Left cardiac atrium (tissue), 4 donors: ENCODE data around the gene LAP3. TPM values are rescaled to one million over a fixed set of nuclear protein-coding genes. Genes with fewer than 3 reads are reported as not detected.
"Not testable (repeated sequence)": the region's sequence is repeated elsewhere in the genome, so short reads cannot be mapped to it uniquely, and the experiment has no call there.

Experiments used
- ATAC-seq, 2 donors: fragments of 200-7000 bp; cut with Tn5 transposase; one replicate each; pipeline ENCODE4 v1.9.1; 2020; ENCODE audit warnings: mild to moderate bottlenecking in 2 of 2, moderate library complexity in 2 of 2
- DNase-seq: peaks from one replicate; pipeline ENCODE4 v3.0.0-alpha.2; 2020
- intact Hi-C, 2 donors: fragments of 100-400 bp; cut with DNase I; formaldehyde crosslinking; loops; one replicate each; pipeline versions ENCODE4 v1.14.1 to v1.15.1; 2022 to 2023
- total RNA-seq, 2 donors: library from RNA; stranded (reverse); fragmentation: NEBNext Ultra II Directional; extraction: Animal tissue kit (Norgen Biotek cat#: 25700); gene quantifications; one replicate each; pipeline ENCODE4 v1.2.1, GENCODE V29; 2021
- donor health status: DM: no; HTN: yes; CAD: no.
- donor health status: DM: no; HTN: yes; CAD: no; lungs with severe emphysema.
- donor health status: DM: yes; HTN: yes; CAD: no.
- donor health status: Dilated cardiomyopathy.

The LAP3 gene
- total RNA-seq, 2 donors from 2014 or later: 60.6 to 76.8 TPM

DNA sequence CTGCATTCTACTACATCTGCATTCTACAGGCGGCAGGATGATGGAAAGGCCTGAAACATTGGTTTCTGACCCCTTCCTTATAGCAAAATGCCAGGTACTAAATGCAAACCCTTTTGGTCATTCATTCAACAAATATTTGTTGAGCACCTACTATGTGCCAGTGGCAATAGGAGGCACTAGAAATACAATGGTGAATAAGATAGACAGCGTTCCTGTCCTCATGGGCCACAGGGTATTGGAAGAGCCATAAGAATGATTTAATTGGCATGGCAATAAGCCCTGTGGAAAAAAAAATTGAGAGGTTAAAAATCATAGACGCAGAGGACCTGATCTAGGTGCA, 17.3 kb upstream of the LAP3 start:
- ATAC-seq (no peak), DNase-seq (no peak)
- intact Hi-C loops: loop anchor here in 1 of 2 donors (10.0 kb wide), 1 partner anchor 1025 kb away; no protein-coding TSS in a partner anchor

DNA sequence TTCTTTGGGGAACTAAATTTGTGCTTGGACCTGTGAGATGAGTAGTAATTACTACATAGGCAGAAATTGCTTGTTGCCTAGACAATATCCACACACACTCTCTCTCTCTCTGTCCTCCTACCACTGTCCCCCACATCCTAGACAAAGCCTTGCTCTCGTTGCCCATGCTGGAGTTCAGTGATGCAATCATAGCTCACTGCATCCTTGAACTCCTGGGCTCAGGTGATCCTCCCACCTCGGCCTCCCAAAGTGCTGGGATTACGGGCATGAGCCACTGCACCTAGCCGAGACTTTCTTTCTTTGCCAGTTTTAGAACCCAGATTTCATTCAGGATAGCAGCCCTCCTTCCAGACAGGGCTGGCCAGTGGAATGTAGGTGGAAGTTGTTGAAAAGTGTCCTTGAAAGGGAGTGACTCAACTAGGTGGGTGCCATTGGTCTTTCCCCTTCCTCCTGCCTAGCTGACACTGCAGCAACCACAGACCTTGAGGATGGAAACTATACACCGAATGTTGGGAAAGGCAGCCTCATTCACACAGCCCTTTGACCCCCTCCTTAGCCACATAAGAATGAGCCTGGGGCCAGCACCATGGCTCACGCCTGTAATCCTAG, 16.8 kb upstream of the LAP3 start:
- ATAC-seq: no peak
- intact Hi-C loops: no loop called here
- DNase-seq: no peak

DNA sequence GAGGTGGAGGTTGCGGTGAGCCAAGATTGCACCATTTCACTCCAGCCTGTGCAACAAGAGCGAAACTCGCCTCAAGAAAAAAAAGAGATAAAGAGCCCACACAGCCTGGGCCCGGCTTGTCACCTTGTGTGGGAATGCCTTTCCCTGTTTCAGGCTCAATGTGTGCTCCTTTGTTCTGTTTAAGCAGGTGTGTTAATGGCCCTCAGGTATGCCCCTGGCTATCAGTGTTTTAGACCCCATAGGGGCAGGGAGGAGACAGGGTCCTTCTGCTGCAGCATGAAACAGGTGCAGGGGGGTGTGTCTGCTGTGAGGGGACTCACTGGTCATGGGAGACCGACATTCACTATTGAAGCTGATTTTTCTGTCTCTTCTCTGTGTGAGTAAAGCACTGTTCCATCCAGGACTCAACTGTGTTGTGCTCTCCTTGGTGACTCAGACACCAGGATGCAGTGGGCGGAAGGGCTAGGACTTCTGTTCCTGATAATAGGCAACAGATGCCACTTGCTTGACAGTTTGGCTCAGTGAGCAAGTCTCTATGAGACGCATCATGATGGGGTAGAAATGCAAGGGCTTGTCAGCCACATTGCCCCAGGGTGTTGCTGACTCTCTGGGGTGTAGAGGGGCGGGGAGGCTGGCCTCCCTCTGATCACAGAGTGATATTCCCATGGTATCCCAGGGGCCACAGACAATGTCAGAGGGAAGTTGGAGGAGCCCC, 15.6 kb upstream of the LAP3 start:
- DNase-seq (no peak), ATAC-seq (no peak)
- intact Hi-C loops: no loop called here

DNA sequence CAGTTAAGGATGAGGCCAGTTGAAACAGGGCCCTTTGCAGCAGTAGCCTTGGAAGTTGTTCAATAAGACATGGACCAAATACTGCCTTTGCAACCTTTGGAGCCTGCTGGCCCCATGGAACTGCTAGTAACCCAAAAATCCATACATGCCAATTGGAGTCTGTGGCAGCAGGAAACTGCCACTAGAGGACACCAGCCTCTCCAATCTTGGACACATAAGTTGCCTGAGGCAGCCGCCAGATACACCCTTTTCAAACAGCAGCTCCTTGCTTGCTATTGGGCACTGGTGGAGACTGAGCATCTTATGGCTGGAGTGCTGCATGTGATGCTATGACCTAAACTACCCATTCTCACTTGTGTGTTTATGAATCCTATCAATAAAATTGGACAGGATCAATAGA, 14.8 kb upstream of the LAP3 start:
- DNase-seq (no peak), ATAC-seq (no peak)
- intact Hi-C loops: no loop called here

DNA sequence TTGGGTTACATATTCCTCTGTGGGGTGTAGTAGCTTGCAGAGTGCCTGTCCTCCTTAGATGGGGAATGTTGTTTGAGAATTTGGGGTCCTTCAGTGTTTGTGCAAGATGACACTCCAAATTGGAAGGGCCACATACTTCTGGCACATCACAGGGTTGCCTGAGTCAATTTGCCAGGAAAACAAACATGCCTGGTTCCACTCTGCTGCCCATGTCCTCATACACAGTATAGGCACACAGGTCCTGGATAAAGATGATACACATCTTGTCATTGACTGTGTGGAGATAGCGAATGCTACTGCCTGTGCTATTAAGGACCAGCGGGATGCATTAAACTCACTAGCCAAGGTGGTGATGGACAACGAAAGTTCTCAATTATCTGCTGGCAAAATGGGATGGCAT, 11.2 kb upstream of the LAP3 start:
- intact Hi-C loops: no loop called here
- no peak for DNase-seq
- ATAC-seq: no peak

DNA sequence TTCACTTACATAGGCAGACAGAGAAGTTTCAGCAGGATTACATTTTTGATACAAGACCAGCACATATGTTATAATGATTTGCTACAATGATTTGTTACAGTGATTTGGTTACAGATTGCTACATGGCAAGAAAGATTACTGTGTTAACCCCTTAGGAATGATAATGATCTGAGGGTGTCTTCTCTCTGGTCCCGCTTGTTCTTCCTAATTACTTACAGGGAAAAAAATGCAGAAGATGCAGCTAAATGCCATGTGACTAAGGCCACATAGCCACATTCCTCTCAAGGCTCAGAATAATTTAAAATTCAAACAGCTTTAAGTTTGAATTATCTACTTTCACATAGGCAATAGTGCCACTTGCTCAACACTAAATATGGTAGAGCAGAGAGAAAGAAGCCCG, 9.7 kb upstream of the LAP3 start:
- ATAC-seq: no peak
- intact Hi-C loops: no loop called here
- DNase-seq: no peak

DNA sequence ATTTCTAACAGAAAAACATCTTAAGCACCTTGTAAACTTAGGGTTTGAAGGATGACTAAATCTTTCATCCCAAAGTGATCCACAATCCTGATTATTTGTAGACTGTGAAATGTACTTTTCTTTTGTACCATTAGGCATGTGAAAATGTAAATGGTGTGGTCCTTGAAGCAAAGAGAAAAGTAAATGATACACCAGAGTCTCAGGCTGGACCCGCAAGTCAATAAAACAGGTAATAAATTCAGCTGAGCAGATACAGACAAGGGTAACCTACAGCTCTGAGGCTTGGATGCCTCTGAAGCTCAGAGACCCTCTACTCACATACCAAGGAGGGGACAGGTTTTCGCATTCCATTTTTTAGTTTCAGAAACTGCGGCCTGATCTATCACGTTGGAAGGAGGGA, 2.8 kb upstream of the LAP3 start:
- intact Hi-C loops: no loop called here

DNA sequence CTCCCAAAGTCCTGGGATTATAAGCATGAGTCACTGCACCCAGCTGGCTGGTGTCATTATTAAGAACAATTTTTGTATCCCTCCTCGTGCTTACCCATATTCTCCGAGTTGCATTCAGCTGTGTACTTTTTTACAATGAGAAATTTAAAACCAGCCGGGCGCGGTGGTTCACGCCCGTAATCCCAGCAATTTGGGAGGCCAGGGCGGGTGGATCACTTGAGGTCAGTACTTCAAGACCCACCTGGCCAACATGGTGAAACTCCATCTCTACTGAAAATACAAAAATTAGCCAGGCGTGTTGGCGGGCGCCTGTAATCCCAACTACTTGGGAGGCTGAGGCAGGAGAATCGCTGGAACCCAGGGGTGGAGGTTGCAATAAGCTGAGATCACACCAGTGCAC, 1.8 kb upstream of the LAP3 start:
- intact Hi-C loops: loop anchor here in 1 of 2 donors (5.0 kb wide), 1 partner anchor 37 kb away; the partner anchor contains the start of gene MED28
- not testable (repeated sequence) for ATAC-seq, DNase-seq

More for the DNA sequence above, 2.8 kb upstream of the LAP3 start:
- ATAC-seq (no peak), DNase-seq (no peak)

DNA sequence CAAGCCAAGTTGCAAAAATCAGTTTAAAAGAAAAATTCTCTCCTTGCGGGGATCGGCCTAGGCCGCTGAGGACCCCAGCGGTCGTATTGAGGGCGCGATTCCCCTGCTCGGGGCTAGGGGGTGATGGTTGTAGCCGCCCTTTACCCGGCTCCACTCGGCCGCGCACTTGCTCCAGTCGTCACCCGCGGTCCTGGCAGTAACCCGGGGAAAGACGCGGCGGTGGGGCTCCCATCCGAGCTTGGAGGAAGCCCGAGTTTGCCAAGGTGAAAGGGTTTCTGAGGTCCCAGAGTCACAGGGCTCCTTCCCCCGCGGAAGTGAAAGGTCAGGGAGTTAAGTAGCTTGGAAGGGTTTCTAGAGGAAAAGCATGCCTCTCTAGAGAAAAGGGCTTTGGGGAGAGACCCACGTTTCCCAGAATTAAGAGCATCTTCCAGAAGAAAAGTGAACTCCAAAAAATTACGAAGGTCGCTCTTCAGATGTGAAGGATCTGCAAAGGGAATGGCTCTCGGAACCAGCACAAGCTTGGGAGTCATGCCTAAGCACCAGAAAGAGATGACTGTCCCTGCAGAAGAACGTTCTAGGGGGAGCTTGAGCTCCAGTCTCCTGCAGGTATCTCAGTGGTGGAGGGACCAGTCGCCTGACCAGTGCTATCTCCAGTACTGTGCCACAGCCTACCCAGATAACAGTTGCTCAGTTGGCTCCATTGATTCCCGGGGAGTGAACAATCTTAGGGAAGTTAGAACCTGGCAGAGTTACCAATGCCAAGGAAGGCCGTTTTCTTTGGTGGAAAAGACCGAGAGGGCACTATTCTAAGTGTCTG, 875 bp downstream of the LAP3 start:
- intact Hi-C loops: loop anchor here in 1 of 2 donors (5.0 kb wide), 1 partner anchor 34 kb away; the partner anchor contains the start of gene MED28
- peak; percentile 28 to 31 for ATAC-seq
- peak; percentile 58 for DNase-seq

DNA sequence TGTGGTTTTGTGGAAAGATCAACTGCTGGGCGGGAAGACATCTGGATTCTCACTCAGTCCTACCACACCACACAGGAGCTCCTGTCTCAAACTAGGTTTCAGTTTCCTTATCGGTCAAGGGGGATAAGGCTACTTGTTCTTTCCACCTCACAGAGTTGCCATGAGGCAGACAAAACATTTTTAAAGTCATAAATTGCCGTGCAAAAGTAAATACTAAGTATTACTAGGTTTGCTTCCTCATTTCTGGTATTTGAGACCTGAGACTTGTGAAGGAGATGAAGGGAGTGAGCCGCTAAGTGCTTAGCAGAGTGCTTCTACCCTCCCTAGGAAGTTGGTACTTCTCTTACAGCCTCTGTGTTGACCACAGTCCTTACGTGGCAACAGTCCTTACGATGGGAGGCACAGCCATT, 1.5 kb downstream of the LAP3 start:
- ATAC-seq (no peak), DNase-seq (no peak)
- intact Hi-C loops: loop anchor here in 1 of 2 donors (5.0 kb wide), 1 partner anchor 34 kb away; the partner anchor contains the start of gene MED28

DNA sequence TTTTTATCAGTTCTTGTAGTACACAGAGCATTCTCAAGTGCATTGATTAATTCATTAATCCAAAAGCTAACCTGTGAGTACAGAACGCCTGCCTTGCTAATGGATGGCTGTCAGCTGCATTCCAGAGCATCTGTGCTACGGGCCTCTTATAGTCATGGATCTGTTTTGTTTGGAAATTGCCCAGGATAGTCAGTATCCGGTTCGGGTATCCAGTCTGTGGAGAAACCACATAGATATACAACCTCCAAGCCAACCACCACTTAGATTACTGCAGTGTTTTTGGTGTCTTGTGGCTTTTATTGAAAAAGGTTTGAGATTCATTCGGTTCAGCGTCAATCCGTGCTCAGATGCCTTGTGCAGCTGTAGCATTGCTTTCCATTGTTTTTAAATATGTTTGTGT, 4.0 kb downstream of the LAP3 start:
- ATAC-seq (no peak), DNase-seq (no peak)
- intact Hi-C loops: no loop called here

DNA sequence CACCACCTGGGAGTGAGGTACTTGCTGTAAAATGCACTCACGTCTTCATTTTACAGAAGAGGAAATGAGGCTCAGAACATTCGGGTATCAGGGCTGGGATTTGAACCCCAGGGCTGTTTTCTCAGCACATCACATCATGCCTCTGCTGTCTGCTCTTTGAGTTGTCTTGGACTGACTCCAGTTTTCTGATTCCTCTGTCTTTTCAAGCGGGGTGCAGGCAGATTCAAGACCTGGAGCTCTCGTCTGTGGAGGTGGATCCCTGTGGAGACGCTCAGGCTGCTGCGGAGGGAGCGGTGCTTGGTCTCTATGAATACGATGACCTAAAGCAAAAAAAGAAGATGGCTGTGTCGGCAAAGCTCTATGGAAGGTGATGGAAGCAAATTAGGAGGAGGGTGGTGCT, 6.3 kb downstream of the LAP3 start:
- ATAC-seq: no peak
- DNase-seq: no peak
- intact Hi-C loops: no loop called here

DNA sequence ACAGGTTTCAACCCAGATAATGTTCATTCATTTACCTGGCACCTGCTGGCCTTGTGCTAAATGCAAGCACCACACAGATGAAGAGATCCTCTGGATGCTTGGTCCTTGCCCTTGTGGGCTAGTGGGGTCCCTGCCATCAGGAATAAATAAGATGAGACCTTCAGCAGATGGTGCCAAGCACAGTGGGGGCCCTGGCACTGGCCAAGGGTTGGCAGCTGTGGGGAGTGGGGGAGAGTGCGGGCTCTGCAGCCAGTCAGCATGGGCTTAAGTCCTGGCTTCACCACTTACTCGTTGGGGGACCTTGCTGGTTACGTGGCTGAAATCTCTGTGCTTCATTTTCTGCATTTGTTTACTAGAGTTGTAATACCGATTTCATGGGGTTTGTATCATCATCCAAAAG, 6.9 kb downstream of the LAP3 start:
- DNase-seq: no peak
- intact Hi-C loops: no loop called here
- no peak for ATAC-seq

DNA sequence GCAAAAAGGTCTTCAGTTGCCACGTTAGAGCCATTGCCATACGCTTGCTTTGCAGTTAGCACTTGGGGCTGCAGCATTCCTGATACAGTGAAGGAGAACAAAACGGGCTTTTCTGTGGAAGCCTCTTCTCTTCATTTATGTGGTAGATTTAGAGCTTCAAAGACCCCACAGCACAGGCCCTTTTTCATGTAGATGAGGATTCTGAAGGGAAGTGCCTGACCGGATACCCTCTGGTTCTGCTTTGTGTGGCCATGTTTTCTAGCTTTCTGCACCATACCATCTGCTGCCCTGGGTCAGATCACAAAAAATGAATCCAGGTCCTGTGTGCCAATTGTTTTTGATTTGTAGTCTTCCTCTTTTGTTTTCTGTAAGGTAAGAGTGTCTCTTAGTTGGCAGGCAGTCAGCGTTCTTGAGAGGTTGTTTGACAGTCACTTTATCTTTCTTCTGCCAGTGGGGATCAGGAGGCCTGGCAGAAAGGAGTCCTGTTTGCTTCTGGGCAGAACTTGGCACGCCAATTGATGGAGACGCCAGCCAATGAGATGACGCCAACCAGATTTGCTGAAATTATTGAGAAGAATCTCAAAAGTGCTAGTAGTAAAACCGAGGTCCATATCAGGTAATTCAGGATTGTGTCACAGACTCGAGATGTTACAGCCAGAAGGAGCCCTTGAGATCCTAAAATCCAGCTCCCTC, 7.7 kb downstream of the LAP3 start:
- no peak for ATAC-seq
- intact Hi-C loops: no loop called here

DNA sequence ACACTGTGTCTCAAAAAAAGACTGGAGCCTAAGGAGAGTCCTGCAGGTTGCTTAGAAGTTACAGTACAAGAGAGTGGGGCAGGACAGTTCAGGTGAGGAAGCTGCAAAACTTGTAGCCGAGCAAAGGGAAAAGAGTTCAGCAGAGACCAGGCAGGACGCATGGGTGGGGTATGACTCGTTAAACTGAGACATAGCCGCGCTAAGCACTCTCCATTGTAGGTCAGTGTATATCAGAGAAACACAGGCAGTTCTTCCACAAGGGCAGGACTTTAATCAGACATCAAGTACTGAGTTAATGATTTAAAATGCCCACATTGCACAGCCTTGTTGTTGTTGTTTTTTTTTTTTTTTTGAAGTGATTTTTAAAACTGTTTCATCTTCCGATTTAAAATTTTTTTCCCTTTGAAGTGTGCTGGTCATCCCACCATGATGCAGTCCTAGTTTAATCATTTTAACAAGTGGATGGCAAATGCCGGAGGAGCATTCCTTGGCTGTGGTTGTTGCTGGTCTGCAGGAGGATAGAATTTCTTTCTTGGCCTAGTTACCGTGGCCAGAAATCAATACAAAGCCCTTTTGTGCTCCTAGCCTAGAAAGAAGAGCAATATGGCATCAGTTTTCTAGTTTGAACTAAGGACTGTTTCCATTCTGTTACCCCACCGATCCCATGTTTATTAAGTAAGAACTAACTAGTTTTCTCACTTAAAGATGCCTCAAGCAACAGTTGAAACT, 10.3 kb downstream of the LAP3 start:
- no peak for ATAC-seq
- DNase-seq: no peak

More for the DNA sequence above, 7.7 kb downstream of the LAP3 start:
- no peak for DNase-seq

DNA sequence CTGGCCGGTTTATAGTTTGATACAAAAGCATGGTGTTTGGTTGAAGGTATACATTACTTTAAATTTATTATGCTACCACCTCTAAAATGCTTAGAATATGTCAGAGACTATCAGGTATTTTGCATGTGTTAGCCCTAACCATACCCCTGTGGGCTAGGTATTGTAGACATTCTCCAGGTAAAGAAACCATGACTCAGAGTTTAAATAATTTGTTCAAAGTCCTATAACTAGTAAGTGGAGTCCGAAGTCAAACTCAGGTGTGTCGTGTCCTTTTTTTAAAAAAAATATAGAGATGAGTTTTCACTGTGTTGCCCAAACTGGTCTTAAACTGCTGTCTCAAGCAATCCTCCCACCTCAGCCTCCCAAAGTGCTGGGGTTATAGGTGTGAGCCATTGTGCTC, 12.4 kb downstream of the LAP3 start:
- intact Hi-C loops: no loop called here
- DNase-seq: no peak

More for the DNA sequence above, 10.3 kb downstream of the LAP3 start:
- intact Hi-C loops: no loop called here

DNA sequence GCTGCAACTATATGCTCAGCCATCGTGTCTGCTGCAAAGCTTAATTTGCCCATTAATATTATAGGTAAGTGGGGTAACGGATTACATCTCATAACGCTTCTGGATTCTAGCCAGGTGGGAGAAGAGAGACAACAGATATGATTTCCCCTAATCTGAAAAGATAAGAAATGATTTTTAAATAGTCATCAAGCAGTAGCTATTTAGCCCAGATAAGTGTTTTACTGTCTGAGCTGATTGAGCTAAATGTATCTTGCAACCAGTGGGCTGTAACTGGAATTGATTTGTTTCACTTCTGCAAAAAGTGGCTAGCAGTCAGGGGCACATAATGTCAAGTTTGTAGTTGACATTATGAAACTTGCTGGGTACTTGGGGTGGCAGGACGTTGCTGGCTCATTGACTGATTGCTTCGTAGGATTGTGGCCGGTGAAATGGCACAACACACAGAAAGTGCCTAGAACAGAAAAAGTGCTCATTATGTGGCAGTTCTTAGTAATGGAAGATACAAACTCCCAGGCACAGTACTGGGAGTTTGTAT, 18.5 kb downstream of the LAP3 start:
- intact Hi-C loops: no loop called here
- DNase-seq (no peak), ATAC-seq (peak in 1 of 2 donors; percentile 16)

More for the DNA sequence above, 12.4 kb downstream of the LAP3 start:
- no peak for ATAC-seq

DNA sequence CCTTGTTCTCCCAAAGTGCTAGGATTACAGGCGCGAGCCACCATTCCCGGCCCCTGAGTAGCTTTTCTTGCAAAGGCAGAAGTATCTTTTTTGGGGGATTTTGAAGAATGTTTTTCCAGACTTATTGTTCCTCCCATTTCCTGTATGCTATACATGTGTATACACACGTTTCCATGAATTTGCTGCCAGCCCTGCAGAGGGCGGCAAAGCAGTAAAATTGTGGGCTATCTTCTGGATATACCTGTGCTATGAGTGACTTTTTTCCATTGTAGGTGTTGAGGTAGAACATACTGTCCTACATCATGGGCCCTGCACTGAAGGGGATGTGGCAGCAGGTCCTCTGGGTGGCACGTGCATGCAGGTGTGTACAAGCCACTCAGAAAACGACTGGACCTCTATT, 20.5 kb downstream of the LAP3 start:
- intact Hi-C loops: no loop called here
- DNase-seq (no peak), ATAC-seq (no peak)

DNA sequence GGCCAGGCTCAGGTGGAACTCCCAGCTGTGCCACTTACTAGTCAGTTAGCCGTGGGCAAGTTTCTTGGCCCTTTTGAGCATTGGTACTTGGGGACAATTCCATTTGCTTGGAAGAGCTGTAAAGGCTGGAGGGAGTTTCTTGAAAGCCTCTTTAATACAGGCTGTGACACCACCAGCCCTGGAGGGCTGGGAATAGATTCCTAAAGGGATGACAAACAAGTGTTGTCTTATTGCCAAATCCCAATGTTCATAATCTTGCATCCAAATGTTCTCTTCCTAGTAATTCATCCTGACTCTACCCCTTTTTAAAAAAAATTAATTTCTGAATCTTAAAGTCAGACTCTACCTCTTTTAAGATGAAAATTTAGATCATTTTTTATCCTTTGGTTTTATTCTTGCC, 22.8 kb downstream of the LAP3 start:
- ATAC-seq (no peak), DNase-seq (no peak)
- intact Hi-C loops: no loop called here
